Right atrium auricular region (tissue), 2 donors: Measurements from ENCODE around the gene HPS1. TPM values are rescaled to one million over a fixed set of nuclear protein-coding genes. Genes with fewer than 3 reads are reported as not detected.
"Not testable (repeated sequence)": the region's sequence is repeated elsewhere in the genome, so short reads cannot be mapped to it uniquely, and the experiment has no call there.

Experiments used
- DNase-seq: peaks from one replicate; pipeline ENCODE4 v3.0.0-alpha.2; 2019; ENCODE audit warnings: low spot score
- H3K27ac ChIP-seq, 2 donors: fragments of 200-600 bp; sonication (generic); 1 replicate in 1 of 2; 2 replicates in 1 of 2; pipeline ENCODE4 v1.5.1; 2016 to 2019
- H3K27me3 ChIP-seq, 2 donors: fragments of 200-600 bp; sonication (generic); one replicate each; pipeline versions ENCODE4 v1.5.1 to v1.6.0; 2017 to 2019
- H3K36me3 ChIP-seq: fragments of 200-600 bp; sonication (generic); one replicate; pipeline ENCODE4 v1.5.1; 2016
- H3K4me1 ChIP-seq, 2 donors: fragments of 200-600 bp; sonication (generic); one replicate each; pipeline versions ENCODE4 v1.5.1 to v1.6.0; 2017 to 2019
- H3K4me3 ChIP-seq, 2 donors: fragments of 200-600 bp; sonication (generic); 1 replicate in 1 of 2; 2 replicates in 1 of 2; pipeline ENCODE4 v1.5.1; 2017 to 2019; ENCODE audit warnings: mild to moderate bottlenecking in 1 of 2, moderate library complexity in 1 of 2
- H3K9me3 ChIP-seq, 2 donors: fragments of 200-600 bp; sonication (generic); one replicate each; pipeline ENCODE4 v1.5.1; 2019
- CTCF ChIP-seq, 2 donors: fragments of 200-600 bp; sonication (generic); IDR thresholded peaks; one replicate each; pipeline ENCODE4 v1.5.1; 2019; ENCODE audit warnings: antibody characterized with exemption in 2 of 2
- total RNA-seq, 2 donors: library from RNA; depleted of rRNA; stranded (reverse); fragments of >200 nt; gene quantifications; one replicate each; pipeline ENCODE4 v1.1.0, GENCODE V29; 2016

The HPS1 gene
- total RNA-seq, 2 donors from 2014 or later = 26.9 to 43.6 TPM

- Histone ChIP-seq H3K27ac (no peak overlapping the region), H3K4me3 (no peak overlapping the region), H3K36me3 (peaks cover 8% of the 10 kb centered on the region), H3K9me3 (no peaks in the 10 kb centered on the region), H3K4me1 (peaks cover 0 to 3% of the 10 kb centered on the region in 2 donors), H3K27me3 (no peaks in the 10 kb centered on the region)
- no peak for DNase-seq
- no peak for TF ChIP-seq CTCF (IDR thresholded peaks at IDR 0.05)
These were observed 57.3 kb downstream of the HPS1 start for GRCh38 chr10:98389398-98389797.

GRCh38 chr10:98388101-98388655 is 58.6 kb downstream of the HPS1 start:
- Histone ChIP-seq H3K27ac (no peak overlapping the region), H3K4me3 (no peak overlapping the region), H3K9me3 (no peaks in the 10 kb centered on the region), H3K36me3 (peaks cover 16% of the 10 kb centered on the region), H3K4me1 (no peaks in the 10 kb centered on the region), H3K27me3 (no peaks in the 10 kb centered on the region)
- no peak for DNase-seq
- TF ChIP-seq CTCF (IDR thresholded peaks at IDR 0.05) = no peak

- no peaks in the 10 kb centered on the region for H3K9me3 ChIP-seq
- H3K36me3 ChIP-seq = peaks cover 16% of the 10 kb centered on the region
- no peaks in the 10 kb centered on the region for H3K4me1 ChIP-seq
- no peak for TF ChIP-seq CTCF (IDR thresholded peaks at IDR 0.05)
- no peak for DNase-seq
- H3K27me3 ChIP-seq = no peaks in the 10 kb centered on the region
- no peak overlapping the region for H3K27ac ChIP-seq
- no peak overlapping the region for H3K4me3 ChIP-seq
These were observed 62.1 kb downstream of the HPS1 start for GRCh38 chr10:98384531-98385133.

GRCh38 chr10:98383869-98384268 is 62.9 kb downstream of the HPS1 start:
- Histone ChIP-seq H3K27ac (no peak overlapping the region), H3K27me3 (no peaks in the 10 kb centered on the region), H3K9me3 (no peaks in the 10 kb centered on the region), H3K36me3 (peaks cover 16% of the 10 kb centered on the region), H3K4me3 (no peak overlapping the region), H3K4me1 (no peaks in the 10 kb centered on the region)
- no peak for DNase-seq
- TF ChIP-seq CTCF (IDR thresholded peaks at IDR 0.05) = no peak

- peaks cover 16% of the 10 kb centered on the region for H3K36me3 ChIP-seq
- H3K27ac ChIP-seq, DNase-seq, H3K4me1 ChIP-seq, H3K27me3 ChIP-seq, H3K9me3 ChIP-seq, H3K4me3 ChIP-seq: not testable (repeated sequence)
These were observed 63.5 kb downstream of the HPS1 start for GRCh38 chr10:98383134-98383667.

GRCh38 chr10:98382691-98383101 is 64.0 kb downstream of the HPS1 start:
- no peak overlapping the region for H3K27ac ChIP-seq

More at GRCh38 chr10:98382691-98383101, 64.0 kb downstream of the HPS1 start:
- Histone ChIP-seq H3K36me3 (peaks cover 16% of the 10 kb centered on the region), H3K4me3 (no peak overlapping the region), H3K27me3 (no peaks in the 10 kb centered on the region), H3K9me3 (peaks cover 0 to 1% of the 10 kb centered on the region in 2 donors), H3K4me1 (no peaks in the 10 kb centered on the region)
- TF ChIP-seq CTCF (IDR thresholded peaks at IDR 0.05) = no peak
- DNase-seq = no peak
